Neutrophil (primary cell): ENCODE measurements around the gene IGFBP4.

Experiments
- H3K27ac ChIP-seq: fragments of 200-600 bp; sonication (generic); 2 replicates; pipeline ENCODE4 v1.5.1; 2016; ENCODE audit warnings: mild to moderate bottlenecking, moderate library complexity
- H3K27me3 ChIP-seq: fragments of 200-600 bp; sonication (generic); 2 replicates; pipeline ENCODE4 v1.6.0; 2016; ENCODE audit warnings: mild to moderate bottlenecking
- H3K36me3 ChIP-seq: fragments of 200-600 bp; sonication (generic); 2 replicates; pipeline ENCODE4 v1.5.1; 2017
- H3K4me1 ChIP-seq, 2 experiments: fragments of 200-600 bp in 1 of 2; sonication (generic) in 1 of 2; 1 replicate in 1 of 2; 2 replicates in 1 of 2; pipeline versions ENCODE4 v1.5.1 to v1.6.1; 2013 to 2016; ENCODE audit warnings: low read depth in 1 of 2, low read length in 1 of 2, mild to moderate bottlenecking in 1 of 2, moderate library complexity in 1 of 2; ENCODE audit not compliant: control insufficient read depth in 1 of 2, insufficient read depth in 1 of 2
- H3K4me3 ChIP-seq, 2 experiments: fragments of 200-600 bp in 1 of 2; sonication (generic) in 1 of 2; 1 replicate in 1 of 2; 2 replicates in 1 of 2; pipeline ENCODE4 v1.5.1; 2013 to 2016; ENCODE audit warnings: low read depth in 1 of 2, low read length in 1 of 2, mild to moderate bottlenecking in 1 of 2, moderate library complexity in 1 of 2
- H3K9me3 ChIP-seq: fragments of 200-600 bp; sonication (generic); 2 replicates; pipeline ENCODE4 v1.5.1; 2016
- TF ChIP-seq, protein P1 (sequence below): fragments of 200-600 bp; sonication (generic); IDR thresholded peaks from 2 replicates; pipeline ENCODE4 v1.5.1; 2016; ENCODE audit warnings: antibody characterized with exemption

The IGFBP4 gene

DNA sequence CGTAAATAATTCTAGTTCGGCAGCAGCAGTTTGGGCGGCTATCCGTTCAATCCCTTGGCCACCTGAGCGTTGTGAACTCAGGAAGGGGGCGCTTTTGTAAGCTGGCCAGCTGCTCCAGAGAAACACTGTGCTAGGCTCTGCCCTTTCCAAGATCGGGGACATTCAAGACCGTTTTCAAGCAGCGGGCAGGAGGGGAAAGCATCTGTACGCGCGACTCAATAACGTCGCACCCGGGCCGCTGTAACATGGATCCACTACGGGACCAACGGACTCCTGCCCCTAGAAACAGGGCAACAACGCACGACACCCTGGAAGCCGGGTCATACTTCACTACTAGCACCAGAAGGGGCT lies 26.0 kb upstream of the IGFBP4 start:
- Histone ChIP-seq H3K4me3 (peak overlapping the region; percentile 76), H3K4me1 (peaks cover 34 to 36% of the 10 kb centered on the region in 2 experiments), H3K9me3 (no peaks in the 10 kb centered on the region), H3K36me3 (peaks cover 10% of the 10 kb centered on the region), H3K27me3 (no peaks in the 10 kb centered on the region), H3K27ac (no peak overlapping the region)
- TF ChIP-seq, protein P1, sequence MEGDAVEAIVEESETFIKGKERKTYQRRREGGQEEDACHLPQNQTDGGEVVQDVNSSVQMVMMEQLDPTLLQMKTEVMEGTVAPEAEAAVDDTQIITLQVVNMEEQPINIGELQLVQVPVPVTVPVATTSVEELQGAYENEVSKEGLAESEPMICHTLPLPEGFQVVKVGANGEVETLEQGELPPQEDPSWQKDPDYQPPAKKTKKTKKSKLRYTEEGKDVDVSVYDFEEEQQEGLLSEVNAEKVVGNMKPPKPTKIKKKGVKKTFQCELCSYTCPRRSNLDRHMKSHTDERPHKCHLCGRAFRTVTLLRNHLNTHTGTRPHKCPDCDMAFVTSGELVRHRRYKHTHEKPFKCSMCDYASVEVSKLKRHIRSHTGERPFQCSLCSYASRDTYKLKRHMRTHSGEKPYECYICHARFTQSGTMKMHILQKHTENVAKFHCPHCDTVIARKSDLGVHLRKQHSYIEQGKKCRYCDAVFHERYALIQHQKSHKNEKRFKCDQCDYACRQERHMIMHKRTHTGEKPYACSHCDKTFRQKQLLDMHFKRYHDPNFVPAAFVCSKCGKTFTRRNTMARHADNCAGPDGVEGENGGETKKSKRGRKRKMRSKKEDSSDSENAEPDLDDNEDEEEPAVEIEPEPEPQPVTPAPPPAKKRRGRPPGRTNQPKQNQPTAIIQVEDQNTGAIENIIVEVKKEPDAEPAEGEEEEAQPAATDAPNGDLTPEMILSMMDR, result no peak

DNA sequence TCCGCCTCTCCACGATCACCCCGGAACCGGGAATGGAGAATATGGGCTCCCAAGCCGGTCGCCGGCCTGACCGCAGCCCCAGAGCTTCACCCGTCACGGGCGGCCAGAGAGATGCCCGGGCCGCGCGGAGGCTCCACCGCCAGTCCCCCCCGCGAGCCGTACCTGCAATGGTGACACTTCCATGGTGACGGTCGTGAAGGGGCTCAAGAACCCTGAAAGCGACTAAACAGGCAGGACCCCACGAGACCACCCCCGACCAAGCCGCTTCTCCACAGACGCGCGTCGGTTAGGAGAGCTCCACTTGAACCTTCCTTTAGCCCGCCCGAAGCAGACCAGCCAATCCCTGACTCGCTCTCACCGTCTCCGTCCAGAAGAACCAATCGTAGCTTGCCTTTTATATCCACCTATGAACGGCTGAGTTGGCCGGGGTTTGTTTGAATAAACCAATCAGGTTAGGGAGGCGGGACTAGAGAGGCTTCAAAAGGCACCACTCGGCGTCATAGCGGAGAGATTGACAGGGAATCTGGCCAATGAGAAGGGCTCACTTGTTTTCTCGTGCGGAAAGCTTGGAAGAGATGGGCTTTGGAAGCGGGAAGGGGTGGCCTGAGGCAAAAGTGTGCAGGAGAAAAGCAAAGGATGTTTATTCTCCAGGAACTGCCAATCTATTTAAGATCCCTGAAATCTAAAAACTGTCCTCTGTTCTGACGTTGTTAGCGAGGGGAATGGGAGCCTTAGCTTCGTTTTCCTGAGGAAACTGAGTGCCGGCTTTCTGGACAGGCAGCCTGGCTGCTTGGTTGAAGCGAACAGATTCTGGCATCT lies 25.4 kb upstream of the IGFBP4 start, which contains the start of gene TOP2A:
Gene TOP2A (minus strand): TSS at position 288 of the 819 bp plus-strand sequence. CDS start 105 bp downstream, at position 183.
- Histone ChIP-seq H3K36me3 (peaks cover 5% of the 10 kb centered on the region), H3K4me1 (peaks cover 34 to 36% of the 10 kb centered on the region in 2 experiments)
- TF ChIP-seq, protein P1, result peak; percentile 50

DNA sequence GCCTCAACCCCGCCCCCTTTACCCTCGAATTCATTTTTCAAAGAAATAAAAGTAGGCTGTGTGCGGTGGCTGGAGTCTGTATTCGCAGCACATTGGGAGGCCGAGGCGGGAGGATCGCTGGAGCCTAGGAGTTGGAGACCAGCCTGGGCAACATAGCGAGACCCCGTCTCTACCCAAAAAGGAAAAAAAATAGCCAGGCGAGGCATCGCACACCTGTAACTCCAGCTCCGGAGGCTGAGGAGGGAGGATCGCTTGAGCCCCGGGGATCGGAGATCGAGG lies 24.9 kb upstream of the IGFBP4 start:
- no peaks in the 10 kb centered on the region for H3K36me3 ChIP-seq
- no peaks in the 10 kb centered on the region for H3K9me3 ChIP-seq
- H3K27me3 ChIP-seq, result no peaks in the 10 kb centered on the region
- no peak overlapping the region for H3K27ac ChIP-seq
- H3K4me3 ChIP-seq, result peak overlapping the region; percentile 76
- peaks cover 34 to 36% of the 10 kb centered on the region in 2 experiments for H3K4me1 ChIP-seq
- TF ChIP-seq, protein P1, result no peak

More for the DNA sequence above, 25.4 kb upstream of the IGFBP4 start, which contains the start of gene TOP2A:
- H3K27ac ChIP-seq, result no peak within 1 kb of the TSS
- H3K27me3 ChIP-seq, result no peaks in the 10 kb centered on the region
- H3K4me3 ChIP-seq, result peak within 1 kb of the TSS; percentile 76
- no peaks in the 10 kb centered on the region for H3K9me3 ChIP-seq

DNA sequence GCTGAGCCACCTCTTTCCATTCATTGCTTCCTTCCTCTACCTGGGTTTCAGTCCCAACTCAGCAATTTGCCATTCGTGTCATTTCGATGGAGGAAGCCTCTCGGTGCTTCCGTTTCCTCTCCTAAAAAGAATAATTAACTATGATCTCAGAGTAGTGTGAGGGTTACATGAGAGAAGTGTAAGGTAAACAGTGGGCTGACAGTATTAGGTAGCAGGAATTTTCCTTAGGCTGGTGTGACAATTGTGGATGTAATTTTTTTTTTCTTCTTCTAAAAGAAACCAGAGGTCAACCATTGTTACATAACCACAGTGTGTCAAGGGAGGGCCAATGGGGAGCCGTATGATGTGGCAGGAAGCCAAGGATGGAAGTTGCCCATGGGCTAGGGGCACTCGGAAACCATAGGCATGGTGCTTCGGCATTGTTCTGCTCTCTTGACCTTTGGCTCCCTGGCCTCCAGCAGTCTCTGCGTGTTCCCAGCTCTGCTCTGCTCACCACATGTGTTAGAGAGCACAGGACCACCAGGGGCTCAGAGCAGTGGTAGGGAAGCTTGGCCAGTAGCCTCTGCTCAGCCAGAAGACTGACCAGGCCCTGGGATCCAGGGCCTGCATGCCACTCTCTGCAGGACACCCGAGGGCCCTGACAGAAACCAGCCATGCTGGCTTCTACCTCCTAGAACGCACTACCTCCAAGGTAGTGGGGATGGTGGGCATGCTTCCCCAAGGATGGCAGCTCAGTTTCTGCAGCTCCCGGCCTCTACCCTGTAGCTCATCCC lies 23.5 kb upstream of the IGFBP4 start:
- no peaks in the 10 kb centered on the region for H3K27me3 ChIP-seq
- H3K4me1 ChIP-seq, result peaks cover 34 to 36% of the 10 kb centered on the region in 2 experiments
- TF ChIP-seq, protein P1, result no peak
- no peak overlapping the region for H3K4me3 ChIP-seq
- peak overlapping the region; percentile 47 for H3K27ac ChIP-seq
- H3K36me3 ChIP-seq, result no peaks in the 10 kb centered on the region
- no peaks in the 10 kb centered on the region for H3K9me3 ChIP-seq

DNA sequence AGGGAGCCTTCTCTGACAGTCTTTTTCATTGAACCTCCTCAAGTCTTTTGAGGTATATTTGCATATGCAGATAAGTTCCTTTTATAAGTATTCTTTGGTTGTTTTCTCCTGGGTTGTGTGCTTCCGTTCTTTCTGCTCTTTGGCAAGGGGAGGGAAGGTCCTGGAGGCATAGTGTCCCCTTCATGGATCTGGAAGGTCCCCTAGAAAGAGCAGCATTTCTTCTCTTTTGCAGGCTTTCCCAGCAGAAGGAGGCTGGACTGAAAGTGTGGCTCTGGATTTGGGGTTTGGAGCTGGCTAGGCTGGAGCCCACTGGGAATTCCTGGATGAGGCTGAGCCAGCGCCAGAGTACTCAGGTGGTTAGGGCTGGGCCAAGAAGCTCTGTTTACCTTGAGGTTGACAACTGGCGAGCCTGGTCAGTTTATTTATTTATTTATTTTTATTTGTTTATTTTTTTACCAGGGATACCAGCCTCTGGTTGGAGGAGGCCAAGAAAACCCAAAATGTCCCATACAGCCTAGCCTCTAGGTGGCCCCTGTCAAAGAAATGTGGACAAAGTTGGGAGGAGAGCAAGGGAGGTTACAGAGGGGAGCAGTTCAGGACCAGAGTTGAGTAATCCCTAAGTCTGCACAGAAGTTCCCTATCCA lies 20.1 kb upstream of the IGFBP4 start:
- H3K36me3 ChIP-seq, result no peaks in the 10 kb centered on the region
- no peak overlapping the region for H3K4me3 ChIP-seq
- no peaks in the 10 kb centered on the region for H3K9me3 ChIP-seq
- H3K27ac ChIP-seq, result no peak overlapping the region
- TF ChIP-seq, protein P1, result no peak
- H3K27me3 ChIP-seq, result no peaks in the 10 kb centered on the region
- H3K4me1 ChIP-seq, result peaks cover 18 to 19% of the 10 kb centered on the region in 2 experiments
